NCI-H1417 (cell line): ENCODE measurements around the gene LRRC72.

Source experiments
- DNase-seq, 3 experiments: peaks; one replicate each; lab custom pipeline; 2025; lab: John Stamatoyannopoulos, UW

LRRC72 gene

DNA sequence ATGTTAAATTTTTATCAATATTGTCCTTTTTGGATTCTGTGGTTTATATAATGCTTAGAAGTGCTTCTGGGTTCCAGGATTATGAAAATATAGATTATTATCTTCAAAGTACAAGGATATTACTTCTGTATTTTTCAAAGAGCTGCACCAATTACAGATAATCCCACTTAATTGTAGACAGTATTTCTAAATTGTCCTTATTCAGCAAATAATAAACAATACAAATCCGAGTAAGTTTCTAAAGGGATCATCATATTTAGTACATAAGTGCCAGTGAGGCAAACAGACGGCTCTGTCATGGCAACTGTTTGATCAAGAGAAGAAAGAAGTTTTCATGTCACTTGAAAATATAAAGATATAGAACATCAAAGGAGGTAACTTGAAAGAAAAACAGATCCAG lies 99.8 kb downstream of the LRRC72 start:
- no peak for DNase-seq

DNA sequence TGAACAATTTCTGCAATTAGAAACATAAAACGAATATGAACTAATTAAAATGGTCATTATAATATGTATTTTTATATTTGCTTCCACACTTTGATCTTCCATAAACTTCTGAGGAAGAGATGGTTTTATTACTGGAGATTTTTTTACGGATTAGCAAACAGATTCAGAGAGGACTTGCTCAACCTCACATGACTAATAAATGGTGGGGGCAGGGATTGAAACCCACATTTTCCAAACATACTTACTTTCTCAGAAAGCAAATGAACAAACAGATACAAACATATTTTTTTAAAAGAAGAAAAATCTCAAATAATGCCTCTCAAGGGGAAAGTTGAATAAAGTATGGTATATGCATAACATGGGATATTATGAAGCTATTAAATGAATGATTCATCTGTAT lies 100.6 kb downstream of the LRRC72 start:
- no peak for DNase-seq

DNA sequence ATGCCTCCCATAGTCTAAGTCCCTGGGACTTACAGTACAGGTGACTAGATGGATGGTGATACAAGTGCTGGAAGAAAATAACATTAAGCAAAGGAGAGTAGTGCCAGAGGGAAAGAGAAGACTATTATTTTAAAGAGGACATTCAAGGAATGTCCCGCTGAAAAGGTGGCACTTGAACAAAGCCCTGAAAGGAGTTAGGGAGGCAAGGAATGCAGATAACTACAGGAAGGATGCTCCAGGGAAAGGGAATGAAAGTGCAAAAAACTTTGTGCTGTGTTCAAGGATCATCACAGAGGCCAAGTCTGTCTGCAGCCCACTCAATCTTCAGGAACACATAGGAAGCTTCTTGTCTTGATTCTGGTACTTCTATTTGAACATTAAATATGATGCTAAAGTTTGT lies 104.0 kb downstream of the LRRC72 start:
- no peak for DNase-seq
